ENCODE data around the gene PLEKHG1. TPM values are rescaled to one million over a fixed set of nuclear protein-coding genes. Genes with fewer than 3 reads are reported as not detected.

PLEKHG1 gene
- total RNA-seq, 1 donor from 2014 or later, result 10.7 TPM

- H3K27ac ChIP-seq, result no peak overlapping the region
- H3K27me3 ChIP-seq, result no peaks in the 10 kb centered on the region
- intact Hi-C loops (cut with DNase I), result no loop called here
- TF ChIP-seq CTCF (IDR thresholded peaks at IDR 0.05), result no peak
- no peak for DNase-seq (ENCODE audit: low spot score in 2 of 2)
- H3K4me1 ChIP-seq, result no peaks in the 10 kb centered on the region
- H3K9me3 ChIP-seq, result no peaks in the 10 kb centered on the region
- H3K4me3 ChIP-seq, result no peak overlapping the region
- no peaks in the 10 kb centered on the region for H3K36me3 ChIP-seq
Observed at GRCh38 chr6:150565945-150566344, 33.7 kb upstream of the PLEKHG1 start.

GRCh38 chr6:150566486-150566885, 33.2 kb upstream of the PLEKHG1 start:
- intact Hi-C loops (cut with DNase I), result no loop called here
- Histone ChIP-seq H3K4me3 (no peak overlapping the region), H3K9me3 (no peaks in the 10 kb centered on the region), H3K27me3 (no peaks in the 10 kb centered on the region), H3K36me3 (no peaks in the 10 kb centered on the region), H3K4me1 (no peaks in the 10 kb centered on the region), H3K27ac (no peak overlapping the region)
- no peak for TF ChIP-seq CTCF (IDR thresholded peaks at IDR 0.05)
- no peak for DNase-seq (ENCODE audit: low spot score in 2 of 2)

GRCh38 chr6:150567380-150567779, 32.3 kb upstream of the PLEKHG1 start:
- Histone ChIP-seq H3K27me3 (no peaks in the 10 kb centered on the region), H3K4me3 (no peak overlapping the region), H3K9me3 (no peaks in the 10 kb centered on the region), H3K4me1 (no peaks in the 10 kb centered on the region), H3K36me3 (no peaks in the 10 kb centered on the region), H3K27ac (no peak overlapping the region)
- DNase-seq (ENCODE audit: low spot score in 2 of 2), result no peak
- intact Hi-C loops (cut with DNase I), result no loop called here
- TF ChIP-seq CTCF (IDR thresholded peaks at IDR 0.05), result no peak

- no peak for TF ChIP-seq CTCF (IDR thresholded peaks at IDR 0.05)
- H3K36me3 ChIP-seq, result no peaks in the 10 kb centered on the region
- no peaks in the 10 kb centered on the region for H3K4me1 ChIP-seq
- DNase-seq (ENCODE audit: low spot score in 2 of 2), result no peak
- H3K4me3 ChIP-seq, result no peak overlapping the region
- no peaks in the 10 kb centered on the region for H3K27me3 ChIP-seq
- no peak overlapping the region for H3K27ac ChIP-seq
- intact Hi-C loops (cut with DNase I), result no loop called here
- no peaks in the 10 kb centered on the region for H3K9me3 ChIP-seq
Observed at GRCh38 chr6:150567823-150568383, 31.8 kb upstream of the PLEKHG1 start.

- Histone ChIP-seq H3K4me3 (no peak overlapping the region), H3K4me1 (no peaks in the 10 kb centered on the region), H3K27ac (no peak overlapping the region), H3K27me3 (no peaks in the 10 kb centered on the region), H3K9me3 (no peaks in the 10 kb centered on the region), H3K36me3 (no peaks in the 10 kb centered on the region)
- DNase-seq (ENCODE audit: low spot score in 2 of 2), result no peak
- TF ChIP-seq CTCF (IDR thresholded peaks at IDR 0.05), result no peak
- intact Hi-C loops (cut with DNase I), result no loop called here
Observed at GRCh38 chr6:150568560-150568959, 31.1 kb upstream of the PLEKHG1 start.

GRCh38 chr6:150569161-150569560, 30.5 kb upstream of the PLEKHG1 start:
- H3K36me3 ChIP-seq, result no peaks in the 10 kb centered on the region
- no peaks in the 10 kb centered on the region for H3K9me3 ChIP-seq
- no peak overlapping the region for H3K4me3 ChIP-seq
- intact Hi-C loops (cut with DNase I), result no loop called here
- no peak for TF ChIP-seq CTCF (IDR thresholded peaks at IDR 0.05)
- H3K27me3 ChIP-seq, result no peaks in the 10 kb centered on the region
- H3K27ac ChIP-seq, result no peak overlapping the region
- DNase-seq (ENCODE audit: low spot score in 2 of 2), result no peak
- H3K4me1 ChIP-seq, result no peaks in the 10 kb centered on the region
